Neural crest cell (in vitro differentiated cells): ENCODE measurements around the gene FRMD4A. TPM values are rescaled to one million over a fixed set of nuclear protein-coding genes. Genes with fewer than 3 reads are reported as not detected.

Experiments
- DNase-seq: peaks from one replicate; pipeline ENCODE4 v3.0.0; 2021; ENCODE audit warnings: low read depth, mixed read lengths, low spot score
- H3K27ac Mint-ChIP-seq: one replicate; pipeline ENCODE4 v1.8.0; 2021; ENCODE audit warnings: mild to moderate bottlenecking, mixed read lengths; ENCODE audit not compliant: unreplicated experiment
- H3K27me3 Mint-ChIP-seq: 2 replicates; pipeline ENCODE4 v1.8.0; 2021; ENCODE audit warnings: low read depth, mild to moderate bottlenecking, mixed read lengths
- H3K36me3 Mint-ChIP-seq: 2 replicates; pipeline ENCODE4 v1.8.0; 2021; ENCODE audit warnings: low read depth, mild to moderate bottlenecking, mixed read lengths
- H3K4me1 Mint-ChIP-seq: 2 replicates; pipeline ENCODE4 v1.8.0; 2021; ENCODE audit warnings: mixed read lengths
- H3K4me3 Mint-ChIP-seq: one replicate; pipeline ENCODE4 v1.8.0; 2021; ENCODE audit warnings: mild to moderate bottlenecking, mixed read lengths
- H3K9me3 Mint-ChIP-seq: 2 replicates; pipeline ENCODE4 v1.8.0; 2021; ENCODE audit warnings: mixed read lengths
- CTCF ChIP-seq: fragments of 200-600 bp; sonication (generic); conservative IDR thresholded peaks from 2 replicates; pipeline ENCODE4 v1.5.0; 2021; ENCODE audit warnings: antibody characterized with exemption, mild to moderate bottlenecking
- total RNA-seq: library from RNA; stranded (reverse); gene quantifications from 2 replicates; pipeline ENCODE4 v1.2.1, GENCODE V29; 2021

FRMD4A gene
- total RNA-seq, 1 donor from 2014 or later, result 65.3 TPM

GRCh38 chr10:14186245-14186644, 144.5 kb downstream of the FRMD4A start:
- Mint-ChIP-seq H3K36me3 (no peaks in the 10 kb centered on the region), H3K27me3 (peaks cover 6% of the 10 kb centered on the region), H3K4me3 (no peak overlapping the region), H3K4me1 (peaks cover 41% of the 10 kb centered on the region), H3K27ac (no peak overlapping the region), H3K9me3 (peaks cover 11% of the 10 kb centered on the region)
- peak; percentile 47 for TF ChIP-seq CTCF
- DNase-seq, result no peak

- Mint-ChIP-seq H3K4me1 (peaks cover 34% of the 10 kb centered on the region), H3K4me3 (peak overlapping the region; percentile 25), H3K27ac (peak overlapping the region; percentile 98), H3K27me3 (peaks cover 6% of the 10 kb centered on the region), H3K36me3 (no peaks in the 10 kb centered on the region), H3K9me3 (peaks cover 11% of the 10 kb centered on the region)
- DNase-seq, result peak; percentile 10
- no peak for TF ChIP-seq CTCF
Measured at GRCh38 chr10:14185316-14186045, 145.2 kb downstream of the FRMD4A start.

GRCh38 chr10:14184841-14185315, 145.8 kb downstream of the FRMD4A start:
- Mint-ChIP-seq H3K4me3 (peak overlapping the region; percentile 25), H3K27me3 (peaks cover 6% of the 10 kb centered on the region), H3K36me3 (no peaks in the 10 kb centered on the region), H3K9me3 (peaks cover 11% of the 10 kb centered on the region), H3K27ac (peak overlapping the region; percentile 98), H3K4me1 (peaks cover 33% of the 10 kb centered on the region)
- no peak for DNase-seq
- no peak for TF ChIP-seq CTCF

GRCh38 chr10:14182781-14183180, 147.9 kb downstream of the FRMD4A start:
- Mint-ChIP-seq H3K27me3 (peaks cover 6% of the 10 kb centered on the region), H3K4me1 (peaks cover 27% of the 10 kb centered on the region), H3K9me3 (peaks cover 11% of the 10 kb centered on the region), H3K36me3 (no peaks in the 10 kb centered on the region), H3K27ac (no peak overlapping the region), H3K4me3 (peak overlapping the region; percentile 17)
- no peak for TF ChIP-seq CTCF
- DNase-seq, result no peak

- no peak for DNase-seq
- H3K36me3 Mint-ChIP-seq, result no peaks in the 10 kb centered on the region
- TF ChIP-seq CTCF, result no peak
- H3K4me1 Mint-ChIP-seq, result peaks cover 22% of the 10 kb centered on the region
- H3K27ac Mint-ChIP-seq, result no peak overlapping the region
- no peak overlapping the region for H3K4me3 Mint-ChIP-seq
- peaks cover 6% of the 10 kb centered on the region for H3K27me3 Mint-ChIP-seq
- H3K9me3 Mint-ChIP-seq, result peaks cover 11% of the 10 kb centered on the region
Measured at GRCh38 chr10:14181567-14181936, 149.2 kb downstream of the FRMD4A start.
